HG03066 (cell line): ENCODE results near the gene VPREB1.
"Not testable (repeated sequence)": the region's sequence is repeated elsewhere in the genome, so short reads cannot be mapped to it uniquely, and the experiment has no call there.

Experiments
- ATAC-seq: cut with Tn5 transposase; IDR thresholded peaks from one replicate; pipeline ENCODE4 v1.9.1; 2021; ENCODE audit warnings: low read depth; ENCODE audit not compliant: unreplicated experiment

VPREB1 gene

DNA sequence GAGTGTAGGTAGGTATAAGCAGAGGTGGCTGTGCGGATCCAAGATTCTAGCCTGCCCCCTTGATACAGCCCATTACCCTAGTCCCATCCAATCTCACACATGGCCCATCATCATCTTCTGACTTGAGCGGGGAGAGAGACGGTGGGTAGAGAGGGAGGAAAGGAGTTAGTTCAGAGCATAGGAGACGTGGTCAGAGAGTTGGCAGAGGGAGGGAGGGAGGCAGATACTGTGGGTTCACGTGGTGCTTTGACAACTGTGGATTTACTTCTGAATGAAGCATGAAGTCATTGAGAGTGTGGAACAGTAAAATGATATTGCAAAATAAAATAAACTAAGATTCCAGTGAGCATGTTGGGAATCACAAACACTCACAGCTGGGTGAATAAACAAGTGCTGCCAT, 31.4 kb upstream of the VPREB1 start:
- no peak for ATAC-seq

DNA sequence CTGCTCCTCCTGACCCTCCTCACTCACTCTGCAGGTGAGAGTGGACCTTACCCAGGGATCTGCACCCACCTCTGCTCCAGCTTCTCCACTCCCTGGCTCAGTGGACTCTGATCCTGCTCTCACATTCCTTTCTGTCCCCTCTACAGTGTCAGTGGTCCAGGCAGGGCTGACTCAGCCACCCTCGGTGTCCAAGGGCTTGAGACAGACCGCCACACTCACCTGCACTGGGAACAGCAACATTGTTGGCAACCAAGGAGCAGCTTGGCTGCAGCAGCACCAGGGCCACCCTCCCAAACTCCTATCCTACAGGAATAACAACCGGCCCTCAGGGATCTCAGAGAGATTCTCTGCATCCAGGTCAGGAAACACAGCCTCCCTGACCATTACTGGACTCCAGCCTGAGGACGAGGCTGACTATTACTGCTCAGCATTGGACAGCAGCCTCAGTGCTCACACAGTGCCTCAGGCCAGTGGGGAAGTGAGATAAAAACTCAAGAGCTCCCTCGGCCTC, 29.7 kb upstream of the VPREB1 start:
- ATAC-seq: no peak

DNA sequence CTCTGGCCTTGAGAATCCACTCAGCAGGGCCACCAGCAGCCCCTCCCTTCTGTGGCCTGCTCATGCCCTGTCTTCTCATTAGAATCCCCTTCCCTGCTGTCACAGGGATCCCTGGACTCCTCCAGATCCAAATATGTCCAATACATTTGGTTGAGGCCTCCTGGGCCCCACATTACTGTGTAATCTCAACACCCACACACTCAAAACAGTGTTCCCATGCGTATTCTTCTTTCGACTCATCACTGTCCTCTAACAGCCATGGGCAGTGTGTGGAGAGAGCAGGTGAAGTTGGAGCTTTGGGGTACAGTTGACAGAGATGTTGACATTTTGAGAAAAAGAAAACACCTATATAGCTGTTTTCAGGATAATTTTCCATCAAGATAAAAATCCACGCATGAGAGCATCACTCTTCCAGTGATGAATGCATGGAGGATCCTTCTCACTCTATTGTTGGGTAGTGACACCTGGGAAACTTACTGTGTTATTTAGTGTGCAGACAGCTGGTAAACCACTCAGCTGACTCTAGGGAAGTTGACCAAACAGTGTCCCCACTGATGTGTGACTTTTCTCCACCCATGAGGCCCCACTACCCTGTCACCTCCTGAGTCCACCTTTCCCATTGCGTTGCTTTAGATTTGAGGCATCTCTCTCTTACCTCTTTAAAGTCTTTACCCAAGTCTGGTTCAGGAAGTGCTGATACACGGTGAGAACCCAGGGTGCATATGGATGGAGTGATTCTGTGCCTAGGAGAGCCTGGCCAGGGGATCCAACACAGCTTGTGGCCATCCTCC, 28.7 kb upstream of the VPREB1 start:
- no peak for ATAC-seq

DNA sequence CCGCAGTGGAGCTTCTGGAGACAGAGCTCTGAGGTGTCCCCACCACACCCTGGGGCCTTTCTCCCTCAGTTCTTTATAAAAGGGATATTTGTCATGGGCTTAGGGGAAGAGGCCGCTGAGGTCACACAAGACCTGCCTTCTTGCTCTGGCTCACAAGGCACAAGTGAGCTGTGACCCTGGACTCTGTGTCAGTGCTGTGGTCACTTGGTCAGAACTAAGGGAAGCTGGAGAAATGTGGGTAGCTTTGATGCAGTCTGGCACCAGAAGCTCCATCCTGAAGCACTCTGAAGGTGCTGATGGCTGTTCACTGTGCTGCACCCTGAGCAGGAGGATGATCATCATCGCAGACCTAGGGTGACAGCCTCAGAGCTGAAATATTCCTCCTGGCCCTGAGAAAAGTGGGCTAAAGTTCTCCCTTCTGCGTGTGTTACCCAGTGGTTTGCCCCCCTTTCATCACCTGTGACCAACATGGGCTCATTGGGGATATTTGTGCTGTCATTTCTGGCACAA, 28.1 kb upstream of the VPREB1 start:
- no peak for ATAC-seq

DNA sequence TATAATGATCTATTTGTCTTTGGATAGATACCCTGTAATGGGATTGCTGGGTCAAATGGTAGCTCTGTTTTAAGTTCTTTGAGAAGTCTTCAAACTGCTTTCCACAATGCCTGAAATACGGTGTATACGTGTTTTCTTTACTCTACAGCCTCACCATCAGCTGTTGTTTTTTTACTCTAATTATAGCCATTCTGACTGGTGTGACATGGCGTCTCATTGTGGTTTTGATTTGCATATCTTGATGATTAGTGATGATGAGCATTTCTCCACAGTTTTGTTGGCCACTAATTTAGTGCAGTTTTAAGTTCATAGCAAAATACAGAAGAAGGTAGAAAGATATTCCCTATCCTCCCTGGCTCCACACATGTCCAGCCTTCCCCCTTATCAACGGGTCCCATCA, 26.3 kb upstream of the VPREB1 start:
- no peak for ATAC-seq

DNA sequence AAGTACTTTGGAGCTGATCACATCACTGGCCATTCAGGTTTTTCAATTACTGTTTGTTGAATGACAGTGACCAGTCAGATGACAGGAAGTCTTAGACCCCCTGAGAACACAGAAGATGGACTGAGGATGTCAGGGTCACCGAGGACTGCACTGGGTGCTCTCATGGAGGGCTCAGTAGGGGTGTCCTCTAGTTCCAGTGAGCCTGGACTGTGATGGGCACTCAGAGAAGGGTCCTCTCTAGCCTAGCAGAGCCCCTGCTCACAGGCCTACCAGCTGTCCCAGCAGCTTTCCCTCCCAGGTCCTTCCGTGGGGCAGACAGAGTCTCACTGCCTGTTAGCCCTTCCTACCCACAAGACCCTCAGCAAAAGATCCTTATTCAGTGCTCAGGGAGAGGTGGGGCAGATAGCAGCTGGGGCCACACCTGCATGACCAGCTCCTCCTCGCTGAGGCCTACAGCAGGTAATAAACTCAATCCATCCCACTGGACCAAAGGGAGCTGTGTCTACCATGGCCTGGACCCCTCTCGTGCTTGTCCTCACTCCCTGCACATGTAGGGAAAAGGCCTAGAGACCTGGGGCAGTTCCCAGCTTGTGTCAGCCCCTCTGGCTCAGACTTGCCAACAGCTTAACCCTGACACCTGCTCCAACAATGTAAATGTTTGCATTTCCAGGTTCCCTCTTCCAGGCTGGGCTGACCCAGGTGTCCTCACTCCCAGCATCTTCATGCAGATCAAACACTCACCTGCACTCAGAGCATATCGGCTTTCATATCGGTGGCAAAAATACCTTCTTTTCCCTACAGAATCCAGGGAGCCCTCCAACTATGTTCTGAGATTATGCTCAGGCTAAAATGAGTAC, 25.2 kb upstream of the VPREB1 start:
- no peak for ATAC-seq

DNA sequence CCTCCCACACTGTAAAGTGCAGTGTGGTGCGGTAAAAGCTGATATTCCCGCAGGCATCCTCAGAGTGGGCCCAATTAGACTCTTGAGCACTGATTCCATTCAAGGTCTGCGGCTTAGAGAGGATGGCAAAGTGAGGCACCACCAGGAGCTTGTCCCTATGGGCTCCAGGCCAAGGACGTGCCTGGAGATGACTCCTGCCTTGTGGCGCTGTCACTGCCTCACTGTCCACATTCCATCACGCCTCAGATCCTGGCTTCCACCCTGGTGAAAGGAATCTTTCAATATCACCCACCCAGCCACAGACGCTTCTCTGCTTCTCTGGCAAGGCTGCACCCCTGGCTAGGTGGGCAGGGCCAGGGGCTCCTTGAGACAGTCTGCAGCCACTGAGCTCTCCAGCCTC, 23.5 kb upstream of the VPREB1 start:
- not testable (repeated sequence) for ATAC-seq

DNA sequence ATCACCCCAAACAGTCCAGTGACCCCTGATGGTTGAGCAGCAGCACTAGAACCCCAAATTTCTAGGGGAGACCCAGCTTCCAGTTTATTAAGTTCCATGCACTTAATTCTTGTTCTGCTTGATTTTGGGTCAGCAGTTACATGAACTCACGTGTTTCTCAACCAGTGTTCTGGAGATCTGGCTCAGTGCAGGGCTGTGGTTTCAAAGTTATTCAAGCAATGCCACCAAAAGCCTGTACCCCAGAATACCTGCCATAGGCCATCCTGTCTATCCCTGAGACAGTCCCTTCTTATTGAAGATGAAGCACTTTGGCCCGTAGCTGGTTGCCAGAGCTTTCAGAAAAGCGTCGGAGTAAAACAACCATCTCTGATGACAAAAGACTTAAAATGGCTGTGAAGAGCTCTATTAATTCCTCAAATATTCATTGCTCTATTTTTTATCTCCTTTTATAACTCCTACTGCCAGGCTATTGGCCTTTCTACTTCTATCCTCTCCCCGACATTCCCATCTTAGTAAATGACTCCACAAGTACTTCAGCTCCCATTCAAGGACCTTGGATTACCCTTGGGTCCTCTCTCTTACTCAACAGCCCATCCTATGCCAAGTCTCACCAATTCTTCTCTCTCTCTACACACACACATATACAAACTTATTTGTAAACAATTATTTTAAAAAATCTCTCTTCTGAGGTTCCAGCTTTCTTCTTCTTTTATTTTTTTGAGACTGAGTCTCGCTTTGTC, 18.0 kb upstream of the VPREB1 start:
- ATAC-seq: no peak

DNA sequence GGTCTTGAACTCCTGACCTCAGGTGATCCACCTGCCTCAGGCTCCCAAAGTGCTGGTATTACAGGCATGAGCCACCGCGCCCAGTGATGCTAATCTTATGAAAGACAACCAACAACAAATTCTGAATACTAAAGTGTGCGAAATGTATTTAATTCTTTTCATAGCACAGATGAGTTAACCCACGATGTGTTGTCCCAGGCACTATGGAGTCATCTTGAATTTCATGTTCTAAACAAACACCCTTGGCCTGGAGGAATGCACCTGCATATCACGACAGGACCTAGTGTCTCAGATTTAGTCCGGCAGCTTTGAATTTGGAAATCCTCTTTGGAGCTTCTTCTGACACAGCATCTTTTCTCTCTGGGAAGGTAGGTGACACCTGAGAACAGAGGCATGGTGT, 16.2 kb upstream of the VPREB1 start:
- ATAC-seq: no peak

DNA sequence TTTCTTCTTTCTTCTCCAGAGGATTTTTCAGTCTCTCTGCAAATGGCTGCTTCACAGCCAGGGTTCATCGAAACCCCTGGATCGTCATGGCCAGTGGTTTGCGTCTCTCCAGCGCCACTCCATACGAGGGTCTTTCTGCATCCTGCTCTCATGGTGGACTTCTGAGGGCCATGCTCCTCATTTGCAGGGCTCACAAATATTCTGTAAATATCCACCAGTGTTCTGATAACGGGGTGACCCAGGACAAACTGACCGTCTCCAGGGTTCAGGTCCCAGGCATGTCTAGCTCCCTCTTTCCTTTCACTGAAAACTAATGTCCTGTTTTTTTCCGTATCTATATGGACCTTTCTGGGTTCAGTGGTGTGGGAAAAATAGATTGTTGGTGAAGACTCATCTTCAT, 15.7 kb upstream of the VPREB1 start:
- ATAC-seq: no peak

DNA sequence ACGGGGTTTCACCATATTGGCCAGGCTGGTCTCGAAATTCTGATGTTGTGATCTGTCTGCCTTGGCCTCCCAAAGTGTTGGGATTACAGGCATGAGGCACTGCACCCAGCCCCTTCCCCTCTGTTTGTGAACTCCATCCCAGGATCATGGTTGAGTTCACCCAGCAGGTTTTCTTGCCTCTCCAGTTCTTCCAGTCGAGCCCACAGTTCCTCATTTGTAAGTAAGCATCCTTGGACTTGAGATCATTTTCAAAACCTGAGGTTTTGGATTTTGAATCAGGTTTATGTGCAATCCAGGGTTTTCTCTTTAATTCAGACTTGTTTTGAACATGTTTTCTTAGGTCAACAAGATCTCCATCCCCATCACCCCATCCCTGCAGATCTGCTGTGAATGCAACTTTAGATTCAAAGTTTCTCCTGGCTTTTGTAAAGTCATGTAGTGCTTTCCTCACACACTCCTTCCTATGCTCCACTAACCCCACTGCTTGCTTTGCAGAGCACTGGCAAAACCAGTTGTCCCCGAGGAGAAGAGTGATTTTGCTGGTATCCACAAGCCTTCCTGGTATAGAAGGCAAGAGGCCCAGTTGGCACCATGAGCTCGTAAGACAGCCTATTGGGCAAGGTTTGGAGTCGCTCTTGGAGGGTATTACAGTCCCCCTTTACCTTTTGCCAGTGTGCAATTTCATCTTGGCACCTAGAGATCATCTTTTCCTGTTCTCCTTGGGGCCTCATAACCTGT, 14.7 kb upstream of the VPREB1 start:
- ATAC-seq: no peak

DNA sequence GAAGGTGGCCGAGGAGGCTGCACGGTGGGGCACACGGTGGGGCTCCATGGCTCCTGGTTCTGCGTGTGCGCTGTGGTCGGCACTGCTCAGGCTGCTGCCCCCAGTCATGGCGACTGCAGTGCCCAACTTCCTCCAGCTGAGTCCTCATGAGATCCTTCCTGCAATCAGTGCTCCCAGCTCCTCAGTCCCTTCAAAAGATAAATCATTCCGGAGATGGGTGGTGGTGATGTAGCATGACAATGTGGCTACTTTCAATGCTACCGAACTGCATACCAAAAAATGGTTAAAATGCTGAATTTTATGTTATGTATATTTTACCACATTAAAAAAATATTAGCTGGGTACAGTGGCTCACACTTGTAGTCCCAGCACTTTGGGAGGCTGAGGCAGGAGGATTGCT, 14.1 kb upstream of the VPREB1 start:
- ATAC-seq: no peak

DNA sequence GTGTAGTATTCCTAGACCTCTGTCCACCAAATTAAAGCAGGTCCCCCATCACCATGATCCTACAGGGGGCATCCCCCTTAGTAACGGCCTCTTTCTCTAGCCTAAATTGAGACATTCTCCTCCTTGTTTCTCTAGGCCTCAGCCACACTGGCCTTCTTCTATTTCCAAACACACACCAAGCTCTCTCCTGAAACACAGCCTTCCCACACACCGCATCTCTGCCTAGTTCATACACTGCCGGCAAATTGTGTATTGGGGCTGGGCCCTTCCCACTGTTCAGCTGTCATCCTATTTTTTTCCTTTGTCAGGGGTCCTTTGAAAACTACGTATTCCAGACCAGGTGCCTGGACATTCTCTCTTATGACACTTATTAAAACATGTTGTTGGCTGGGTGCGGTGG, 11.5 kb upstream of the VPREB1 start:
- ATAC-seq: no peak

DNA sequence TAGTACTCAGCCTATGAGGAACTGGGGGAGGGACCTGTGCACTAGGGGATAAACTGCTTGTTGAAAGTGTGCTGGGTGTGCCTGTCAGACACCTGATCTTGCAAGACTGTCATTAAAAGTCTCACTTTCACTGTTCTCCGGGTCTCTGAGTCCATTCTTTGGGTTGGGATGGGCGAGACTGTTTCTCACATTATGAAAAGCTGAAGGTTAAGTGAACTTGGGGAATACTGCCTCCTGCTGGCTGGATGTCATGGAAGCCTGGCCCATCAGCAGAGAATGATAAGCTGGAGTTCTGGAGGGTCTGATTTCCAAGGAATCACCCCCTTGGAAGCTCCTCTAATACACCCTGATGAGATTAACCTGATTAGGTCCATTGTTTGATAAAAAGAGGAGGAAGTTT, 9.0 kb upstream of the VPREB1 start:
- no peak for ATAC-seq

DNA sequence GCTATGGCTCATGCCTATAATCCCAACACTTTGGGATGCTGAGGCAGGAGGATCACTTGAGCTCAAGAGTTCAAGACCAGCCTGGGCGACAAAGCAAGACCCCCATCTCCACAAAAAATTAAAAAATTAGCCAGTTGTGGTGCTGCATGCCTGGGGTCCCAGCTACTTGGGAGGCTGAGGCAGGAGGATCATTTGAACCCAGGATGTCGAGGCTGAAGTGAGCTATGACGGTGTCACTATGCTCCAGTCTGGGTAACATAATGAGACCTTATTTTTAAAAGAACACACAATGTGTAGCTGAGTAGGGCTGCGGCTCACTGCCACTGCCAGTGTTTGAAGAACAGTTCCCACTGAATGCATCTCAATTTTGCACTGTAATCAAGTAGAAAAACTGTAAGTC, 7.1 kb upstream of the VPREB1 start:
- ATAC-seq: no peak

DNA sequence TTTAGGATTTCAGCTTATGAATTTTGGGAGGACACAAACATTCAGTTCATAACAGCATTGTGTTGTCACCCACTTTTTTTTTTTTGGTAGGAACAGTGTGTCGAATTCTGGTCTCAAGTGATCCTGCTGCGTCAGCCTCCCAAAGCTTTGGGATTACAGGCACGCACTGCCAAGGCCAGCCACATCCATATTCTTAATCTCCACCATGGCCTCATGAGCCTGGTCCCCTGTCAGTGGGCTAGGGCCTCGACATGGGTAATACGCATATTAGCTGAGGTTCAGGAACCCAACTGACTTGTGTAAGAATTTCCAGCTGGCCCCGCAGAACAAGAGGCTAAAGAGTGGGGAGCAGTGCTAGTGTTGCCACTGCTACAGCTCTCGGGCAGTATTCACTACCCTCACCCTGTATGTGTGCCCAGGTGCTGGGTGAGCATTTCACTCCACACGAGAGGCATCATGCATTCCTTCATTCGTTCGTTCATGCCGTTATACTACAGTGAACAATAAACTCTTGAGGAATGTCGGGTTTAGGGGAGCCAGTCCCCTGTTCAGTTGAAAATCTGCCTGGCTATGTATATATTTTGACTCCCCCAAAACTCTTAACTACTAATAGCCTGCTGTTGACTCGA, 5.2 kb upstream of the VPREB1 start:
- no peak for ATAC-seq

DNA sequence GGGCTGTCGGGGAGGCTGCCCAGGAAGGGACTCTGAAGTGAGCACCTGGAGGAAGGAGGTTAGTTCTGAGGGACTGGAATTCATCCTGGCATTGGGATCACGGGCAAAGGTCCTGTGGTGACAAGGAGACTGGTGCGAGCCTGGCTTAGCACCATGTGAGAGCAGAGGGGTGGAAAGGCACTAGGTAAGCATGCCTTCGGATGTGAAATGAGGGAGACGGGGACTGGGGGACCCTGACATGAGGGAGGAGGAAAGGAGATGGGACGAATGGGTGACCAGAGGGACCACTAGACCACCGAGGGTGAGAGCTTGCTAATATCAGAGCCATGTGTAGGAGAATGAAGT, 3.1 kb upstream of the VPREB1 start:
- ATAC-seq: no peak

DNA sequence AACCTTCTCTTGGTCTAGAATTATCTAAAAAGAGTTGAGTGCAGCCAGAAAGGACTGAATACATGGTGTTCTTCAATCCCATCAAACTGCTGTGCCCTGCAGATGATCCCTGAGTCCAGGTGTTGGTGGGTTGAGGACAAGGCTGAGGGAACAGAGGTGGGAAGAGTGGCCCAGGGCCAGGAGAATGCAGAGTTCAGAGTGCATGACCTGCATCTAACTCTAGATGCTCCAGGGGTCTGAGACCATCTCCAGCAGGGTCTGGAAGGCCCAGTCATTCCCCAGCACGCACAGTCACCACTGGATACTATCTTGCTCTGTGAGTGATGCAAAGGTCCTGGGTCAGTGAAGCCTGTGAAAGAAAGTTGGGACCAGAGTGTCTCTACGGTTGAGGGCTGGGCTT, 2.1 kb upstream of the VPREB1 start:
- ATAC-seq: no peak

DNA sequence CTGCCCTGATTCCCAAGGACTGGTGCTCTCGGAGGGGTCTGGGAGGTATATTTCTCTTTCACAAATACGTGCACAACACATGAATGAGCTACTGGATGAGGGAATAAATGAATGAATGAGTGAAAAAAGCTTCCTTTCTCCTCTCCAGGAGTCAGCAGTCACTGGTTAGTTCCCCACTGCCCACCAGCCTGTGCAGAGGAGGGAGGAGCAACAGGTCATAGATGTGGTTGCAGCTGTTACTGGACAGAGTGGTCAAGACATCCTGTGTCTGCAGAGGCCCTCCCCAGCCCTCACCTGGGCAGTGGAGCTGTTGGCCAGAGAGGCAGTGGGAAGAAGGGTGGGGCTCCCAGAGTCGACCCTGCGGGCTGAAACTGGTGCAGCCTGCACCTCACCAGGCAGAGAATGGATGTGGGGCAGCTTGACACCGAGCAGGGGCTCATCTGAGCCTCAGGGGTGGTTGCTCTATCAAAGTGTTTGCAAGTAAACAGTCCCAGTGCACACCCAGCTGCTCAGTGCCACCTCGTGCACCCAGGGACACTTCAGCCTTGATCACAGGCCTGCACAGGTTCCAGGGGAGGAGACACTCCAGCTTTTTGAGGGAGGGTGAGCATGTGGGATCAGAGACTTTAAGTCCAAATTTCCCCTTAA, 1.4 kb upstream of the VPREB1 start:
- ATAC-seq: no peak
